M059J (cell line): ENCODE data around the gene RRP15. TPM values are rescaled to one million over a fixed set of nuclear protein-coding genes. Genes with fewer than 3 reads are reported as not detected.
"Not testable (repeated sequence)": the region's sequence is repeated elsewhere in the genome, so short reads cannot be mapped to it uniquely, and the experiment has no call there.

Experiments used
- DNase-seq: peaks from one replicate; pipeline ENCODE4 v3.0.0-alpha.2; 2012; ENCODE audit warnings: low read depth
- total RNA-seq: library from RNA; depleted of rRNA; stranded (reverse); fragments of >200 nt; shearing (Covaris generic); gene quantifications from 2 replicates; pipeline ENCODE4 v1.2.3, GENCODE V29; 2014

The RRP15 gene
- total RNA-seq, 1 experiment from 2014 or later: 4.5 TPM

GRCh38 chr1:218297461-218297860, 12.4 kb downstream of the RRP15 start:
- no peak for DNase-seq

- no peak for DNase-seq
Observed at GRCh38 chr1:218297867-218298266, 12.8 kb downstream of the RRP15 start.

DNA sequence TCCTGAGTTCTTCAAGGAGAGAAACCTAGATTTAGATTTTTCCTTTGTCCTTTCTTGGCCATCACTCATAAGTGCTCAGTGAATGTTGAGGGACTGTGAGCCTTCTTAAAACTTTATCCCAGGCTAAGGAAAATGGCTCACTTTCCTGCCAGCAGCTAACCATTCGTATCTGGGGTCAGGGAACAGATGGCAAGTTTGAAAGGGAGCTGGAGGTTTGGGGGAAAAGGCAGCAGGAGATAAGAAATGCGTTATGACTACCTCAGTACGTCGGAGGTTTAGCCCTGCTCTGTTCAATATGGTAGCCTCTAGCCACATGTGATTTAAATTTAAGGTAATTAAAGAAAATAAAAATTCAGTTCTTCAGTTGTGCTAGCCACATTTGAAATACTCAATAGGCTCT, 13.3 kb downstream of the RRP15 start:
- DNase-seq: no peak

- peak; percentile 61 for DNase-seq
Observed at GRCh38 chr1:218299416-218299815, 14.3 kb downstream of the RRP15 start.

DNA sequence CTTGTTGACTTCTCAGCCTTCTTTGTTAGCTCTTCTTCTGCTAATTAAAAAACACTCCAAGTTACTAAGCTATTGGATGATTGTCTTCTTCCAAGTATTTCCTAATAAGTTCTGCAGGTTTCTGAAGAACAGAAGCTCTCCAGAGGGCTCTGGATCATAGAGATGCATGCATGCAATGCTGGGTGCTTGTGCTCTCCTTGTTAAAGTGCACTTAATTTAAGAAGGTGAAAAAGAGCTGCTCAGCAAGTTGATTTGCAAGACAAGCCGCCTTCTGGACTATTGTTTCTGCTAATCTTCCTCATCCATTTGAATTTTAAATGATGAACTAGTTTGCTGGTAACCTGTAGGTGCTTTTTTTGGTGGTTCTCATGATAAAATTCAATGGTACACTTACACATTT, 16.1 kb downstream of the RRP15 start:
- DNase-seq: no peak

- DNase-seq: no peak
Observed at GRCh38 chr1:218302155-218302554, 17.1 kb downstream of the RRP15 start.

DNA sequence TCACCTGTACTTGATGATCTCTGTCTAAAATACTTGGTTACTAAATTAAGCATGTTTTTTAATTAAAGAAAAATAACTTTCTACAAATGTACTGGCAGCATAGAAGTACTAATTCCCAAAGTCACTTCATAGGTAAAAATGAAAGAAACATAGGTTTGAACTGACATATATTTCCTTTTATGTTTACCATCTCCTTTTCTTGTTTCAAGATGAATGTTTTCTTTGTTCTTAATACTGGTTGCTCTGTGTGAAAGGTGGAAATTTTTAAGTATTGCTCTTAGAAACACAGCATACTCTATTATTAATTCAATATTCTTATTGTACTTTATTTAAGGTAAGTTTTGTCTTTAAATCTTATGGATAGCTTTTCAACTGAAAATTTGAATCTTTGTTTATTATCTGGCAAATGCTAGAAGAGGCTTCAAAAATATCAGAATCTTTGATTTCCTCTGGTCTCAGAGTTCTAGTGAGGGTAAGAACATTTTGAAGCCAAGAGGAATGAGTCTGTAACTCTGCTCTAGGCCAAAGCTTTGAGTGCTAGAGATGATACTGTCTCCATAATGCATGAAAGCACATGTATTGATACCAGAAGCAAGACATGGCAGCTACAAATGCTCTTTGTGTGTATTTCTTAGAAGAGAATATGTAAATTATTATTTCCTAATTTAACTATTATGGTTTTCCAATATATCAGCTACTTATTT, 18.2 kb downstream of the RRP15 start:
- no peak for DNase-seq

DNA sequence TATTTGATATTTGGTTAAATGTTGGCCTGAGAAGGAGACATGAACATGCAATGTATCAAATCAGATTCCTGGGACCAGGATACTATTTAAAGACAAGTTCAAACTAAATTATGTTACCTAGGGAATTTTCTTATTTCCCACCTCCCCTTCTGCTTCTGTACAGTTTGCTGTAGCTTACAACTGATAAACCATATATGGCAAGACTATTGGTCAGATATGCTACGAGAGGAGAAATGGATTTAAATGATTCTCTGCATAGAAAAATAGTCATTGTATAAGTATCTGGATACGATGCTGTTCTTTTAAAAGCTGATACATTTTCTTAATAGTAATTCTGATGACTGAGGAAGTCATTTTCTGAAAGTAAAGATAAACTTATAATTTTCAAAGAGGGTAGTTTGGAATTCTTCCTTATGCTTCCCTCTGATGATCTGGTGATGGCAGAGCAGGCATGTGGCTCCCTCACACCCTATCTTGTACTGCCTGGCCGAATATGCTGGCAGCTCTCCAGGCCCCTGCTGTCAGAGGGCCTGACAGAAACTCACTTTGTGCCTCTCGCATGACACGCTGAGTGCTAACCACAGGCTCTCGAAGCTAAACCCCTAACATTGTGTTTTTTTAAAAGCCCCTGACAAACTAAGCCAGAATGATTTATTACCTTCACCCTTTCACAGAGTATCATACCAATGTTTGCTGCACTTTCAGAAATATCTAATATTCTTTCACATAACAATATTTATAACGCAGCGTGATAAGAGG, 19.4 kb downstream of the RRP15 start:
- DNase-seq: peak; percentile 67

- no peak for DNase-seq
Observed at GRCh38 chr1:218305472-218306064, 20.5 kb downstream of the RRP15 start.

GRCh38 chr1:218312509-218312908, 27.4 kb downstream of the RRP15 start:
- peak; percentile 32 for DNase-seq

DNA sequence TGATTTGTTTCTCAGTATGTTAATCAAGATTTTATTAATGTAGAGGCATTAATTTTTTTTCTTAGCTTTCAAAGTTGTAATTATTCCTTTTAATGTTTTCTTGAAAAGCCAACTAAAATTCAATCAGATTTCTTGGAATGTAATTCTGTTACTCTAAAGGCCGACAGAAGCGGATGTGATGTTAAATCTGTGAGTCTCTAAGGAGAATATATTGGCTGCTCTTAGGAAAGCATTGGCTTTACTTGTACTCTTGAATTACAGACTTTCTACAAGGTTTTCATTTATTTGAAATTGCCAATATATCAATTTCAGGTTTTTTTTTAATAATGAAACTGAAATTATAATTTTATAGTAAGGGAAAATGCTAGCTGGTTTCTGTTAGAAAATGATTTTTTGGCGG, 29.2 kb downstream of the RRP15 start:
- DNase-seq: no peak

DNA sequence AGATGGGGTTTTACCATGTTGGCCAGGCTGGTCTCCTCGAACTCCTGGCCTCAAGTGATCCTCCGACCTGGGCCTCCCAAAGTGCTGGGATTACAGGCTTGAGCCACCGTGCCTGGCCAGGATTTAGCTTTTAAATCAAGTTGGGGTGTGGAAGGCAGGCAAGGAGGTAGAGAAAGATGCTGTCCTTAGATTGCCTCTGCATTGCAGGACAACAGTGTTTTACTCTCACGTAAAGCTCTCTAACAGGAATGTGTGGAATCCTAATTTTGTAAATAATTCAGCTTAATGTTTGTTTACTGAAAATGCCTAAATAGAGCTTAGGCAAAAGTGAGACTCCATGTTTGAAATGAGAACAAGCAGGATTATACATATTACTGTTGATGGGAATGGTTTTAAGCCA, 30.5 kb downstream of the RRP15 start:
- no peak for DNase-seq

DNA sequence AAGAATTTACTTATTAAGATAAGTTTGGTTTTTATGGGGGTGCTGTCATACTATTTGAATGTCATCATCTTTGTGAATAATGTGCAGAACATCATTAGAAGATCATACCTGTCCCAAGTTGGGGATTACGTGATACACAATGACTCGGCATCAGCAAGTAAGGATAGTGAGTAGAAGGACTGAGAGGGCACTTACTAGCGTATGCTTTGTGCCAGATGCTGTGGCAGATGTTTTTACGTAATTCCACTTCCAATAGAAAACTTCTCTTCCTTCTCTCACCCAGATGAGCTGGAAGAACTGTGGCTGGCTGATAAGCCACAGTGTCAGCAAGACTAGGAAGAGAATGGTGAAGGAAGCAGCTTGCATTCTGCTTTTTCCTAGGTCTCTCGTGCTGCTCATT, 32.0 kb downstream of the RRP15 start:
- no peak for DNase-seq

- DNase-seq: not testable (repeated sequence)
Observed at GRCh38 chr1:218320182-218320581, 35.1 kb downstream of the RRP15 start.

DNA sequence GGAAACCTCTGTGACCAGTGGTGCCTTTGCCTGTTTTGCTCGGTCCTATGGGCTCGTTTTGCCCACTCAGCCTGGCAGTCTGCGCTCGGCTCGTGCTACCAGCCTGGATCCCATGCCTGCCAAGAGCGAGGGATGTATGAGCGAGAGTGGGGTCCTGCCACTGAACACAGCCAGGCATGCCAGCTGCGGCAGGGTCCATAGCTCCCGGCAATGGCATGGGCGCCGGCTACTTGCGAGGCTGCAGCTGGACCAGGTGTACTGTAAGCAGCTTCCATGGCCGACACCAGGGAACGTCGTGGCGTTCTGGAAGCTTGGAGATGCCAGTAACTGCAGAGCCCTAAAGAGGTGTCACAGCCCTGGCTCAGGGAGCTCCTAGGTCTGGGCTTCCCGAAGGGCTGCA, 37.7 kb downstream of the RRP15 start:
- no peak for DNase-seq

GRCh38 chr1:218323568-218324225, 38.6 kb downstream of the RRP15 start:
- no peak for DNase-seq

DNA sequence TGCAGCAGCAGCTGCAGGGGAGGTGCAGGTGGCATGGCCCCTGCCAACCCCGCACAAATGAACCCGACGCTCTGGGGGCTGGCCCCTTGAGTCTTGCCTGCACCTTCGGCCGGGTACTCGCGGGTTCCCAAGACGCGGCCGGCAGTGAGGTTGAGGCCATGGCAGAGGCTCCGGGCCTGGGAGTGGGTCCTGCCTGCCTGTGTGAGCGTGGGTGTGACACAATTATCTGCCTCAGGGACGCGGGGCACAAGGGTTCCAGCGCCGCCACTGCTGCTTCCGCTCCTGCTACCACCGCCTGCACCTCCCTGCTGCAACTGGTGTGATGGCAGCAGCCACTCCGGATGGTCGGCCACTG, 39.1 kb downstream of the RRP15 start:
- DNase-seq: no peak

DNA sequence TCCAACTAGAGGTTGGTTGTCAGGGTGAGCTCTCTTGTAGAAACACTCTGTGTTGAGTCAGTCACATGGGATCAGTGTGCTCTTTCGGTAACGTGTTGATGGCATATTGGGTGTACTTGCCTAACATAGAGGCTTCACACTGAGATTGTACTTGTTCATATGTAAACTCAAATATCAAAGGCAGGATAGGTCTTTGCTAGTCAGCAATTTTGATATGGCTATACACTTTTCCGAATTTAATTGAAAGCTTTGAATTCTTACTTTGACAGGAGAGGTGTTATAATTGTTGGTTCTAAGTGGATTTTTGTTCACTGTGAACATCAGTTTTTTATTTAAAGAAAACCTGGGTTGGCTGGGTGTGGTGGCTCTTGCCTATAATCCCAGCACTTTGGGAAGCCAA, 43.7 kb downstream of the RRP15 start:
- no peak for DNase-seq

DNA sequence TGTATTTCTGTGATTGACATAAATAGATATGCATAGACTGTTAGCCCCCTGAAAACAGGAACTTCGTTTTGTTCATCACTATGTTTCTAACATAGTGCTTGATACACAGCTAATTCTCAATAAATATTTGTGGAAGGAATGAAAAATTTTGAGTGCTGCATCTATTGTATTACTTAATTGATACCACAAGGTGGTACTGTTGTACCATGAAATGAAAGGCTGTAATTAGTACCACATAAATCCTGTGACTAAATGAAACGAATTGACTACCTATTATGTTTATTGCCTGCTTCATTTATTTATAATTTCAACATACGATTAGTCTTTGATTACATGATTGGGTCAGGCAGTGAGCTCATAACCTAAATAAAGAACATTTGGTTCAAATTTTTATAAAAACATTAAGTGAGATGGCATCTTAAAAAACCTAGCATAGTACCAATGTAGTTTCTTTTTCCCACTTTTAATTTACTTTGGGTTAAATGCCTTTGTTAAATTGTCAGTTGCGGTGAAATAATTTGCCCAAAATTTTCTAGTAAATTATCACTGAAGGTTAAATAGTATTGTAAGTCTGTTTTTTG, 45.0 kb downstream of the RRP15 start:
- DNase-seq: peak; percentile 52

DNA sequence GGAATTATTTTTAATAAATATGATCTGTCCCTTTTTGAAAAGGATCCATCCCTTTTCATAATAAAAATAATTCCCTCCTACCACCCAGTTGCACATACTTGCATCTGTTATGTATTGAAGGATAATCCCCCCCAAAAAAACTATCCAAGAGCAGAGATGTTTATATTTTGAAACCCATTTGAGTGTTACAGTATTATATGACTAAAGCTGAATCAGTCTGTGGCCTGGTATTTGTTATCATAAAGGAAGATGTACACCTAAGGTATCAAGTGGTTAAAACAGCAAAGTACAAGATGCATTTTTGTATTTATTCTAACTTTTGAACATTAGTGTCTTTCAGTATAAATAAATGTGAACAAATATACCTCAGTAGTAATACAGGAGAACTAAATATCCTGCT, 47.3 kb downstream of the RRP15 start:
- no peak for DNase-seq

- no peak for DNase-seq
Observed at GRCh38 chr1:218336328-218336727, 51.2 kb downstream of the RRP15 start.

GRCh38 chr1:218339267-218339831, 54.3 kb downstream of the RRP15 start:
- DNase-seq: peak; percentile 50
